Measurements from ENCODE around the gene MLN.

DNA sequence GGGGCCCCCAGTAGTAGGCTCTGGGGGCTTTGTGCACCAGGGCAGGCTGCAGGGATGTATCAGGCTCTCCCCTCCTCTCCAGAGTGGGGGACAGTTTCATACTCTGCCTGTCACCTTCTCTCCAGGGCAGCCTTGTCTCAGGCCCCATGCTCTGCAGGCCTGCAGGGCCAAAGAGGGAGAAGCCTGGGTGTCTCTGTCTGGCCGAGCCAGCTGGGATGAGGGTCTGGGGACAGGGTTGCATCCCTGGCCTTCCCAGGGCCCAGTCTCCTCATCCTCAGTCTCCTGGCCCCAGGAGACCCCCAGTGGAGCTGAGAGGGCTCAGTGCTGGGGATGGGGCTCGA is 42.3 kb downstream of the MLN start:
- TF ChIP-seq, protein P1, sequence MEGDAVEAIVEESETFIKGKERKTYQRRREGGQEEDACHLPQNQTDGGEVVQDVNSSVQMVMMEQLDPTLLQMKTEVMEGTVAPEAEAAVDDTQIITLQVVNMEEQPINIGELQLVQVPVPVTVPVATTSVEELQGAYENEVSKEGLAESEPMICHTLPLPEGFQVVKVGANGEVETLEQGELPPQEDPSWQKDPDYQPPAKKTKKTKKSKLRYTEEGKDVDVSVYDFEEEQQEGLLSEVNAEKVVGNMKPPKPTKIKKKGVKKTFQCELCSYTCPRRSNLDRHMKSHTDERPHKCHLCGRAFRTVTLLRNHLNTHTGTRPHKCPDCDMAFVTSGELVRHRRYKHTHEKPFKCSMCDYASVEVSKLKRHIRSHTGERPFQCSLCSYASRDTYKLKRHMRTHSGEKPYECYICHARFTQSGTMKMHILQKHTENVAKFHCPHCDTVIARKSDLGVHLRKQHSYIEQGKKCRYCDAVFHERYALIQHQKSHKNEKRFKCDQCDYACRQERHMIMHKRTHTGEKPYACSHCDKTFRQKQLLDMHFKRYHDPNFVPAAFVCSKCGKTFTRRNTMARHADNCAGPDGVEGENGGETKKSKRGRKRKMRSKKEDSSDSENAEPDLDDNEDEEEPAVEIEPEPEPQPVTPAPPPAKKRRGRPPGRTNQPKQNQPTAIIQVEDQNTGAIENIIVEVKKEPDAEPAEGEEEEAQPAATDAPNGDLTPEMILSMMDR (IDR thresholded peaks at IDR 0.05; ENCODE audit: borderline replicate concordance, extremely low read depth, low read length, poor library complexity, severe bottlenecking) = no peak
- no peak for TF ChIP-seq EZH2 (IDR thresholded peaks at IDR 0.05; ENCODE audit: borderline replicate concordance, low read depth, low read length, severe bottlenecking)

All from DND-41 (cell line).